AG09319 (cell line): ENCODE results near the gene KCNK2.

Experiments
- DNase-seq: peaks from one replicate; pipeline ENCODE4 v3.0.0-alpha.2; 2010; ENCODE audit warnings: low read depth; ENCODE audit errors: extremely low read depth
- TF ChIP-seq, protein P1 (sequence below): IDR thresholded peaks from 2 replicates; pipeline ENCODE4 v1.5.1; 2011; ENCODE audit warnings: low read depth, mild to moderate bottlenecking, inconsistent platforms, low read length, moderate library complexity

KCNK2 gene

DNA sequence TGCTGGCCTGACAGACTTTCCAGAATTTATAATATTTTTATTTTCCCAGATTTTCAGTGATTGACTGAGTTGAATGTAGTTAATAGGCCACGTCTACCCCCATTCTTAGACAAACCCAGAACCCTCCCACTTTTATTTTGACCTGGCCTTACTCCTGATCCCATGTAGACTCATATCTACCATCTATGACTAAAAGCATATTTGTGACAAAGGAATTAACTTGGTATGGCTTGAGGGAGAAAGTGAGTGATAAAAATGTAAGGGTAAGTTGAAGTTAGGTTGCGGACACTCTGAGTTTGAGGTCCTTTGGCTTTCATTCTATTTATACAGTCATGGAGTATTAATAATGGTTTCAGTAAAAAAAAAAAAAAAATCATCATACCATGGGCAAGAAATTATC lies 168.4 kb downstream of the KCNK2 start:
- TF ChIP-seq, protein P1, sequence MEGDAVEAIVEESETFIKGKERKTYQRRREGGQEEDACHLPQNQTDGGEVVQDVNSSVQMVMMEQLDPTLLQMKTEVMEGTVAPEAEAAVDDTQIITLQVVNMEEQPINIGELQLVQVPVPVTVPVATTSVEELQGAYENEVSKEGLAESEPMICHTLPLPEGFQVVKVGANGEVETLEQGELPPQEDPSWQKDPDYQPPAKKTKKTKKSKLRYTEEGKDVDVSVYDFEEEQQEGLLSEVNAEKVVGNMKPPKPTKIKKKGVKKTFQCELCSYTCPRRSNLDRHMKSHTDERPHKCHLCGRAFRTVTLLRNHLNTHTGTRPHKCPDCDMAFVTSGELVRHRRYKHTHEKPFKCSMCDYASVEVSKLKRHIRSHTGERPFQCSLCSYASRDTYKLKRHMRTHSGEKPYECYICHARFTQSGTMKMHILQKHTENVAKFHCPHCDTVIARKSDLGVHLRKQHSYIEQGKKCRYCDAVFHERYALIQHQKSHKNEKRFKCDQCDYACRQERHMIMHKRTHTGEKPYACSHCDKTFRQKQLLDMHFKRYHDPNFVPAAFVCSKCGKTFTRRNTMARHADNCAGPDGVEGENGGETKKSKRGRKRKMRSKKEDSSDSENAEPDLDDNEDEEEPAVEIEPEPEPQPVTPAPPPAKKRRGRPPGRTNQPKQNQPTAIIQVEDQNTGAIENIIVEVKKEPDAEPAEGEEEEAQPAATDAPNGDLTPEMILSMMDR, result no peak
- DNase-seq, result no peak

DNA sequence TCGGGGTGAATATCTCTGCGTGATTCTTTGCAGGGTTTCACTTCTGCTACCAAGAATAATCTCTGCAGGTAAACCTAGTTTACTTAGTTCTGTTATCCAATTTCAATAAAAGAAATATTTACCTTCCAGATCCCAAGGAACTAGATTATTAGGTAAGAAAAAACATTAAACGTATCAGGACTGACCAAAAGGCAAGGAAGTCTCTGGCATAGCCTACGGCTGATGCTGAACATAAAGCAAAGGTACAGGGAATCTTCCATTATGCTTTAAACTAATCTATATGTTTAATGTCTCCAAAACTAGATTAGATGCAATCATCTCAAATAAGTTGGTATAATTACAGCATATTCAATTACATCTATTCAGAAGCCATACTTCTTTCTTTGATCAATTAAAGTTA lies 168.9 kb downstream of the KCNK2 start:
- TF ChIP-seq, protein P1, result no peak
- DNase-seq, result no peak

DNA sequence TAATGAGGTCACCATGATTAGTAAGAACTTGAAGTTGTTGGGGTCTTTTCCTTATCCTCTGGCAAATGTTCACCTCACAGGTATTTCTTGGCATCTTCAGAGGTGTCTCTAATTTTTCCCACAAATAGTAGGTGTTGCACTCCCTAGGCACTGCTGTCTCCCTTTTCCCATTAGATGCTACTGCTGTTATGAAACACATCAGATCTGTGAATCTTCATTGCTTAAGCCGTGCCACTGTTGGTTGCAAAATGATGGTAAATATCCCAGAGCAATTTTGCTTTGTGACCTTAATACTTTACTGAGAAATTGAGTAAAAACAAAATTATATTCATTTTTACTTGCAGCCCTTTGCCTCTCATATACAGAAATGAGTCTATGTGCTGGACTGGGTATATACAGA lies 169.6 kb downstream of the KCNK2 start:
- TF ChIP-seq, protein P1, result no peak
- no peak for DNase-seq

DNA sequence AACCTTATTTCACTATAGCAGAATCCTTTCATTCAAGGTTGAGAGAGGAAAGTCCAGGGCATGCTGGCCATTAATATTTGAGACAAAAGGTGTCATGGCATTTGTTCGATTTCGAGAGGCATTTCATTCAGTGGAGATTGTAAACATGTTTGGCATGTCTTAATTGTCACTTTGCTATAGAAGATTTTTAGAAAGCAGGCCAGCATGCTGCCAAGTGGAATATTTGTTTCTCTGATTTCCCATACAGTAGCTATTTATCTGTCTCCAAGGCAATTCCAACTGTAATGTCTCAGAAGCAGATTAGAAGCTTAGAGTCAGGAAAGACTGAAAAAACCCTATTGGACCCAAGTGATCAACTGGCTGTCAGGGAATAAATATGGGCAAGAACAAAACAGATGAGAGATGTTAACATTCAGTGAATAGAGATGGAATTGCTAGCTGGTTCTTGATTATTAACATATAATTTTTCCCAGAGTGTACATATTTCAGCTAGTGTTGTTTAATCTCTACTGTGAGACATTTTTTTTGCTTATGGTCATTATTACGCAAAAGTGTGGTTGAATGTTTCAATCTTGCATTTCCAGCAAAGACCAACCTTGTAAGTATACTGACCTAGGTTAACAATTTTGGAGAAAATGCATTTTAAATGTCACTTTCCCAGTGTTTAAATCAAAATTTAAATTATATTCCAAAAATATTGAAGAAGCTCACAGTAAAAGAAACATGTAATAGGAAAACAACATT lies 174.6 kb downstream of the KCNK2 start:
- no peak for DNase-seq
- TF ChIP-seq, protein P1, result no peak

DNA sequence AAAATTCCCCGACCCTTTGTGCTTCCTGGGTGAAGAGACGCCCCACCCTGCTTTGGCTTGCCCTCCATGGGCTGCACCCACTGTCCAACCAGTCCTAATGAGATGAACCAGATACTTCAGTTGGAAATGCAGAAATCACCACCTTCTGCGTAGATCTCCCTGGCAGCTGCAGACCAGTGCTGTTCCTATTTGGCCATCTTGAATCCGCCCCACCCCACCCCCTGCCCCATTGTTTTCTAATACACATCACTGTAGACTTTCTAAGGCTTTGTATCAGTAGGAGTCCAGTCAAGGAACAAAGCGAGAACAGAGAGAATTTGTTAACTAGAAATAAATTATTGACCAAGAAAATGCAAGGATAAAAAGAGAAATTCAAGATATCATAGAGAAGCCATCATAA lies 178.2 kb downstream of the KCNK2 start:
- DNase-seq, result no peak

DNA sequence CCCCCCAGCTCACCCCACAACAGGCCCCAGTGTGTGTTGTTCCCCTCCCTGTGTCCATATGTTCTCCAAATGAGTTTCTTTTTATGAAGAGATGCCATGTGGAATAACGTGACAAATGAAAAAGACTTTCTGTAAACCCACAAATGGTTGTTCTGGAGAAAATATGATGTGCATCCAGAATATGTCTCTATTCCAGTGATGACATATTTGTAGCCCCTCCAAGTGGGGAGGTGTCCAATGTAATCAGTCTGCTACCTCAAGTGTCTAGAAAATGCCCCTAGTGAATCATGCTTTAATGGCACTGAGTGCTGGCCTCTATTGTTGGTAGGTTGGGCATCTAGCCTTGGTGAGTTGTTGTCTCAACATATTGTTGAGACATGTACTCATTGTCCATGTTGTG lies 179.6 kb downstream of the KCNK2 start:
- DNase-seq, result no peak
- TF ChIP-seq, protein P1, result no peak

More for the DNA sequence above, 178.2 kb downstream of the KCNK2 start:
- TF ChIP-seq, protein P1, result no peak

DNA sequence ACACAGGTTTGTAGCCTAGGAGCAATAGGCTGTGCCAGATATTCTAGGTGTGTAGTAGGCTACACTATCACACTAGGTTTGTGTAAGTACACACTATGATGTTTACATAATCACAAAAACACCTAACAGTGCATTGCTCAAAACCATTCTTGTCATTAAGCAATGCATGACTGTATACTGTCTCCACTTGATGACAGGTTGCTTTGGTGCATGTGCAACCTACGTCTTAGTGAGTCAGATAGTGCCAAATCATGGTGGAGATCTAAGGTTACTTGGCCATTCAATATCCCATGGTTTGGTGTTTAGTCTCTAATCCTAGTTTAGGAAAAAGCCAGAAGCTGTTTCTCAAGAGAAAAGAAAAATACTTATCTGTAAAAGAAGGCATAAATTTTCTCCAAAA lies 181.1 kb downstream of the KCNK2 start:
- TF ChIP-seq, protein P1, result no peak
- no peak for DNase-seq
